Smooth muscle cell (in vitro differentiated cells): ENCODE measurements around the gene KLHL40. TPM values are rescaled to one million over a fixed set of nuclear protein-coding genes. Genes with fewer than 3 reads are reported as not detected.

Experiments
- DNase-seq: peaks from one replicate; lab custom pipeline; 2025; ENCODE audit not compliant: unreplicated experiment; lab: John Stamatoyannopoulos, UW
- H2AFZ ChIP-seq: fragments of 200-600 bp; sonication (generic); 2 replicates; pipeline ENCODE4 v1.6.0; 2016; ENCODE audit warnings: antibody characterized with exemption, low read depth, mild to moderate bottlenecking
- H3F3A ChIP-seq: fragments of 200-600 bp; sonication (generic); 2 replicates; pipeline ENCODE4 v1.6.0; 2017; ENCODE audit warnings: antibody characterized with exemption, low read depth
- H3K27ac ChIP-seq: fragments of 200-600 bp; sonication (generic); 2 replicates; pipeline ENCODE4 v1.5.1; 2016; ENCODE audit warnings: low read depth, mild to moderate bottlenecking
- H3K27me3 ChIP-seq: fragments of 200-600 bp; sonication (generic); 2 replicates; pipeline ENCODE4 v1.6.1; 2016; ENCODE audit warnings: low read depth, mild to moderate bottlenecking
- H3K36me3 ChIP-seq: fragments of 200-600 bp; sonication (generic); 2 replicates; pipeline ENCODE4 v1.5.1; 2016; ENCODE audit warnings: low read depth
- H3K4me1 ChIP-seq: fragments of 200-600 bp; sonication (generic); 2 replicates; pipeline ENCODE4 v1.5.1; 2016; ENCODE audit warnings: low read depth
- H3K4me2 ChIP-seq: fragments of 200-600 bp; sonication (generic); 2 replicates; pipeline ENCODE4 v1.6.0; 2016; ENCODE audit warnings: mild to moderate bottlenecking
- H3K4me3 ChIP-seq: fragments of 200-600 bp; sonication (generic); 2 replicates; pipeline ENCODE4 v1.5.1; 2016; ENCODE audit warnings: mild to moderate bottlenecking
- H3K79me2 ChIP-seq: fragments of 200-600 bp; sonication (generic); 2 replicates; pipeline ENCODE4 v1.6.0; 2016; ENCODE audit warnings: low read depth, mild to moderate bottlenecking
- H3K9ac ChIP-seq: fragments of 200-600 bp; sonication (generic); 2 replicates; pipeline ENCODE4 v1.6.0; 2016; ENCODE audit warnings: low read depth
- H3K9me3 ChIP-seq: fragments of 200-600 bp; sonication (generic); replicated peaks from 2 replicates; pipeline ENCODE4 v1.5.1; 2016; ENCODE audit warnings: low read depth
- H4K20me1 ChIP-seq: fragments of 200-600 bp; sonication (generic); 2 replicates; pipeline ENCODE4 v1.6.0; 2016; ENCODE audit warnings: low read depth
- WGBS: methylation state at CpG from one replicate; pipeline ENCODE4 v1.1.7; 2016; ENCODE audit warnings: low lambda C conversion rate; 5-methylcytosine and 5-hydroxymethylcytosine counted together
- polyA plus RNA-seq: library from polyadenylated mRNA; unstranded; fragments of >200 nt; fragmentation: Nextera tagmentation; extraction: Ambion mirVana; gene quantifications from 2 replicates; pipeline ENCODE4 v1.2.1, GENCODE V29; 2016
- total RNA-seq: library from RNA; depleted of rRNA; stranded (reverse); fragments of >200 nt; gene quantifications from 2 replicates; pipeline ENCODE4 v1.2.3, GENCODE V29; 2014
- TF ChIP-seq, protein P1 (sequence below): fragments of 200-600 bp; sonication (generic); IDR thresholded peaks from 2 replicates; pipeline ENCODE4 v1.5.1; 2017; ENCODE audit warnings: borderline replicate concordance, mild to moderate bottlenecking, antibody characterized with exemption; ENCODE audit not compliant: insufficient read depth, poor library complexity, severe bottlenecking

KLHL40 gene
- total and polyA plus RNA-seq, 2 experiments from 2014 or later, result not detected

DNA sequence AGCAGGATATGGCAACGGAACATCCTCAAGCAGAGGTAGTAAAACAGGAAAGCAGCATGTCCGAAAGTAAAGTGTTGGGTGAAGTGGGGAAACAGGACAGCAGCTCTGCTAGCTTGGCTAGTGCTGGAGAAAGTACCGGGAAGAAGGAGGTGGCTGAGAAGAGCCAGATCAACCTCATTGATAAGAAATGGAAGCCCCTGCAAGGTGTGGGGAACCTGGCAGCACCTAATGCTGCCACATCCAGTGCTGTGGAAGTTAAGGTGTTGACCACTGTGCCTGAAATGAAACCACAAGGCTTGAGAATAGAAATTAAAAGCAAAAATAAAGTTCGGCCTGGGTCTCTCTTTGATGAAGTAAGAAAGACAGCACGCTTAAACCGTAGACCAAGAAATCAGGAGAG, 46.1 kb upstream of the KLHL40 start:
- H3K27ac ChIP-seq, result no peak overlapping the region
- H3K4me1 ChIP-seq, result no peaks in the 10 kb centered on the region
- H3F3A ChIP-seq, result peaks cover 4% of the 10 kb centered on the region
- 93% methylated on average over 6 of the region's 6 CpGs for WGBS
- H3K4me2 ChIP-seq, result no peak overlapping the region
- H3K36me3 ChIP-seq, result peaks cover 42% of the 10 kb centered on the region
- TF ChIP-seq, protein P1, sequence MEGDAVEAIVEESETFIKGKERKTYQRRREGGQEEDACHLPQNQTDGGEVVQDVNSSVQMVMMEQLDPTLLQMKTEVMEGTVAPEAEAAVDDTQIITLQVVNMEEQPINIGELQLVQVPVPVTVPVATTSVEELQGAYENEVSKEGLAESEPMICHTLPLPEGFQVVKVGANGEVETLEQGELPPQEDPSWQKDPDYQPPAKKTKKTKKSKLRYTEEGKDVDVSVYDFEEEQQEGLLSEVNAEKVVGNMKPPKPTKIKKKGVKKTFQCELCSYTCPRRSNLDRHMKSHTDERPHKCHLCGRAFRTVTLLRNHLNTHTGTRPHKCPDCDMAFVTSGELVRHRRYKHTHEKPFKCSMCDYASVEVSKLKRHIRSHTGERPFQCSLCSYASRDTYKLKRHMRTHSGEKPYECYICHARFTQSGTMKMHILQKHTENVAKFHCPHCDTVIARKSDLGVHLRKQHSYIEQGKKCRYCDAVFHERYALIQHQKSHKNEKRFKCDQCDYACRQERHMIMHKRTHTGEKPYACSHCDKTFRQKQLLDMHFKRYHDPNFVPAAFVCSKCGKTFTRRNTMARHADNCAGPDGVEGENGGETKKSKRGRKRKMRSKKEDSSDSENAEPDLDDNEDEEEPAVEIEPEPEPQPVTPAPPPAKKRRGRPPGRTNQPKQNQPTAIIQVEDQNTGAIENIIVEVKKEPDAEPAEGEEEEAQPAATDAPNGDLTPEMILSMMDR, result no peak
- no peaks in the 10 kb centered on the region for H3K27me3 ChIP-seq
- H3K9ac ChIP-seq, result no peak overlapping the region
- no peaks in the 10 kb centered on the region for H3K9me3 ChIP-seq
- no peak overlapping the region for H3K4me3 ChIP-seq
- DNase-seq, result no peak
- peaks cover 58% of the 10 kb centered on the region for H4K20me1 ChIP-seq
- H2AFZ ChIP-seq, result no peak overlapping the region
- peaks cover 41% of the 10 kb centered on the region for H3K79me2 ChIP-seq

DNA sequence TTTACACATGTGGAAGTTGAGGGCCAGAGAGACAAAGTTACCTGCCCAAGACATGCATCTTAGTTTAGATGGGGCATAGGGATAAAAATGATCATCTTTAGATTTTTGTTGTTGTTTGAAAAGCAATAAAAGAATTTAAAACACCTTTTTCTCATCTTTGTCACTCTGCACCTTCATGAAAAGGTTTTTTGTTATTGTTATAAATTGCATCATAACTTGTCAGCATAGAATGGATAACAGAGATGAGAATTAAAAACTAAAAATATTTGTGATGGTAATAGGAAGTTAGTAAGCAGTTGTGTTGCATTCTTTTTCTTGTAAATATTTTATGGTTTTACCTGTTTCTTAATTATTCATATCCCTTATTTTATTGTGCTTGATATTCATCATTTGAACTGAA, 45.2 kb upstream of the KLHL40 start:
- H4K20me1 ChIP-seq, result peaks cover 58% of the 10 kb centered on the region
- H3K9me3 ChIP-seq, result no peaks in the 10 kb centered on the region
- TF ChIP-seq, protein P1, result no peak

DNA sequence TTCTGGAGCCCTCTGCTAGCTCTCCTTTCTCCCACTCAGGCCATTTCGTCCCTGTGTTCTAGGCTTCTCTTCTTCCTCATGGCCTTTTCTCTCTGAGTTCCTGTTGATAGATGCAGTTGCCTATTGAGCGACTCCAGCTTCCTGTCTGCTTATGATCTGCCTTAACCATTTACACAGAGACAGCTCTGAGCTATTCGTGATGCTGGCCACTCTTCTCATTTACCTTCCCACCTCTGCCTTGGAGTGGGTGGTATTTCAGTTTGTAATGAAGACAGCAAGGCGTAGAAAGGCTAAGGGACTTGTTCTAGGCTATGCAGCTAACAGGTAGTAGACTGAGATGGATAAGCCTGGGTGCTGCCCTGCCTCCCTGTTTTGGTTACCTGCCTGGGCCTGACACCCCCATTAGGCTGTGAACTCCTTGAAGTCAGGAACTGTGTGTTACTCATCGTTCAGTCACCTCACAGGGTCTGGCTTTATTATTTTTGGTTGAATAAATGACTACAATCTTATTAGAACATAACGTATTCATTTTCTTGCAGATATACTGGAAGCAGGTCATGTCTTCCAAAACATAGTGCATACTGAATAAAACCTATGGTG, 44.5 kb upstream of the KLHL40 start:
- no peaks in the 10 kb centered on the region for H3K27me3 ChIP-seq

More for the DNA sequence above, 45.2 kb upstream of the KLHL40 start:
- Histone ChIP-seq H3K9ac (no peak overlapping the region), H3K4me2 (no peak overlapping the region), H3F3A (no peaks in the 10 kb centered on the region), H3K4me1 (no peaks in the 10 kb centered on the region), H3K79me2 (peaks cover 41% of the 10 kb centered on the region), H3K4me3 (no peak overlapping the region), H3K27ac (no peak overlapping the region), H3K36me3 (peaks cover 37% of the 10 kb centered on the region), H3K27me3 (no peaks in the 10 kb centered on the region), H2AFZ (no peak overlapping the region)
- no peak for DNase-seq

More for the DNA sequence above, 44.5 kb upstream of the KLHL40 start:
- Histone ChIP-seq H3K4me1 (no peaks in the 10 kb centered on the region), H3K4me3 (no peak overlapping the region), H3K79me2 (peaks cover 41% of the 10 kb centered on the region), H3K4me2 (no peak overlapping the region), H4K20me1 (peaks cover 58% of the 10 kb centered on the region), H2AFZ (no peak overlapping the region), H3K9ac (no peak overlapping the region), H3F3A (no peaks in the 10 kb centered on the region), H3K9me3 (no peaks in the 10 kb centered on the region), H3K36me3 (peaks cover 37% of the 10 kb centered on the region), H3K27ac (no peak overlapping the region)
- no peak for DNase-seq
- WGBS, result 90% methylated on average over 6 of the region's 6 CpGs
- TF ChIP-seq, protein P1, result no peak
